Posterior vena cava (tissue), 2 donors: Measurements from ENCODE around the gene PAX3. TPM values are rescaled to one million over a fixed set of nuclear protein-coding genes. Genes with fewer than 3 reads are reported as not detected.
"Not testable (repeated sequence)": the region's sequence is repeated elsewhere in the genome, so short reads cannot be mapped to it uniquely, and the experiment has no call there.

ENCODE experiments used
- DNase-seq: peaks from one replicate; pipeline ENCODE4 v3.0.0-alpha.2; 2020; ENCODE audit warnings: low spot score
- intact Hi-C, 2 donors: fragments of 100-400 bp; cut with DNase I; formaldehyde crosslinking; loops; one replicate each; pipeline versions ENCODE4 v1.14.1 to v1.14.2; 2022 to 2023
- total RNA-seq, 2 donors: library from RNA; stranded (reverse); fragmentation: NEBNext Ultra II Directional; extraction: Animal tissue kit (Norgen Biotek cat#: 25700); gene quantifications; one replicate each; pipeline ENCODE4 v1.2.1, GENCODE V29; 2021
- donor health status: DM: yes; HTN: yes; CAD: no.
- donor health status: DM: yes; HTN: yes; CAD: no.

The PAX3 gene
- total RNA-seq, 2 donors from 2014 or later: 0.37 to 0.48 TPM

DNA sequence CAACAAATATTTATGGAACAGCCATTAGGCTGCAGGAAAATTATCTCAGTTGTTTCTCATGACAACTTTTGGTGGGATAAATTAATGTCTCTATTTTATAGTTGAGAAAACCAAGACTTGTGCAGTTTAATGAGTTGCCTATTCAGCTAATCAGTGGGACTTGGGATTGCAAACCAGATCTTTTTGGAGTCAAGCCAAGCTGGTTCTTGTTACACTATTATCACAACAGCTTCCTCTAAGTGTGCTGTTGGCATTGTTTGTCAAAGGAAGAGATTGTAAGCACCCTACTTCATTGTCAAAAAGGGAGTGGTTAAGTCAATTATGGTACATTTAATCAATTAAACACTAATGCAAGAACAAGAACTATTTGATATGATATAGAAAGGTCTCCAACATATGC is 119.2 kb downstream of the PAX3 start:
- intact Hi-C loops: no loop called here

DNA sequence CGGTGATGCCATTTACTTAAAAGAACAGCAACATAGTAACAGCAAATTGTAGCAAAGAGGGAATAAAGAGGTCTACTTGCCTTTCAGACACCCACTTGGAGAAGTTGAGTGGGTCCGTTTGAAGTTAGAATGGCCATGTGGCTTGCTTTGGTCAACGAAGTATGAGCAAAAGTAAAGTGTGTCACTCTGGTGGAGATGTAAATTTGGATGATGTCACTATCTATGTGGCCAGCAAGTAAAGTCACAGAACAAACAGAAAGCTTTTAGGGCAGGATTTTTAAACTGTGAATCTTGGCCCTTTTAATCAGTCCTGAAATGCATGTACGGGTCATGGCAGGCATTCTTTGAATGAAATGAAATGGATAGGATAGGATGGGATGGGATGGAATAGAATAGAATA is 120.3 kb downstream of the PAX3 start:
- intact Hi-C loops: no loop called here
- DNase-seq: no peak

More for the DNA sequence above, 119.2 kb downstream of the PAX3 start:
- no peak for DNase-seq

DNA sequence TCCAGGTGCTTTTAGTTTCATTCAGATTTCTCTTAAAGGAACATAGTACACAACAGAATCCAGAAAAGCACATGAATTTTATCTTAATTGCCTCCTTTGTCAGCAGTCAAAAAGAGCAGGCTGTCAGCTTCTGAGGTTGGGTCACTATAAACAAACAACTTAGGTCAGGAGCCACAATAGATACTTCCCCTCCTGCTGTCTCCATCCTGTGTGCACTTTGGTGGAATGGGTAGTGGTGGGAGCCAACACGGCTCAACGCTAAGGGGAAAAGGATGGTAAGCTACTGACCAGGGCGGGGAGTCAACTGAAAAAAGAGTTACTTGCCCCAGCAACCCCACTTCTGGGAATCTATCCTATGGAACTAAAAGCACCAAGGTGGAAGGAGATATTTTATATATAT is 121.9 kb downstream of the PAX3 start:
- intact Hi-C loops: no loop called here

DNA sequence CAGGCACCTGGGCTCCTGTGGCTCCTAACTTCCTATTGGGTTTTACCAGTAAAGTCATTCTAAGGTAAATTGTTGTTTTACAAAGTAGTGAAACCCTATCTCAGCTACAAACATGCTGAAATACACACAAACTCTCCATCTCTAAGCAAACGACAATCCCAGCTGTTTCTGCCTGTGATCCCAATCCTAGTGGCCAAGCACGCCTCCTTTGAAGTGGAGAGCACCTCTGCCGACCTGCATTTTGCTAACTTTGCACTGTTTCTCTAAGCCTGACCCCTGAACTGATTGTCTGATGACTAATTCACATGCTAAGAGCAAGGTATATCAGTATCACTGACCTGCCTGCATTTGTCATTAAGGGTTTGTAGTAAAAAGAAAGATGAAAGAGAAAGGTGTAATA is 124.3 kb downstream of the PAX3 start:
- DNase-seq: no peak
- intact Hi-C loops: no loop called here

More for the DNA sequence above, 121.9 kb downstream of the PAX3 start:
- no peak for DNase-seq

DNA sequence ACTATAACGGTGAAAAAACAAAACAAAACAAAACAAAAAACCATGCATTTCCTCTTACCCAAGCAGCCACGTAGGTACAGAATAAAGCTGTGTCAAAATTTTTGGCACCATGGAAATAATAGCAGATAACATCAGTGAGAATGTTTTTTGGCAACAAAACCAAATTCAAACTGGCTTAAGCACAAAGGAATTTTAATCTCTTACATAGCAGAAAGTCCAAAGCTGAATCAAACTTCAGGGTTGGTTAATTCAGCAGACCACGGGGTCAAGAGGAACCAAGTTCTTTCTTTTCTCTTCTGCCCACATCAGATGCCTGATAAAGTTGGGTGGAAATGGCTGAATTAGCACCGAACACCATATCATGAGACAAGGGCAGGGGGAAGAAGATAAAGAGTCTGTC is 129.5 kb downstream of the PAX3 start:
- intact Hi-C loops: no loop called here
- DNase-seq: no peak

DNA sequence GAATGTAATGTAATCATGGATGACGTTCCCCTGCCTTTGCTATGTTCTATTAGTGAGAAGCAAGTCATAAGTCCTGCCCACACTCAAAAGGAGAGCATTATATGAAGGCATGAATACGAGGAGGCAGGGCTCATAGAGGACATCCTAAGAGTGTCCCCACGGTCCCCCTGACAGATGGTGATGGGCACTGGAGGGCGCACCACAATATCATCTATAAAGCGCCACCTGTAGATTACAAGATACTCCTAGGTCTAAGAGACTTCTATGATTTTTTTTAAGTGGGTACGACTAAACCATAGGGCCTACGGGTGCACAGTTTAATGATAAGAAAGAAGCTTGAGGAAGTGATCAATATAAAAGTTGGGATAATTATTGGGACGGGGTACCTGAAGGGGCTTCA is 131.0 kb downstream of the PAX3 start:
- no peak for DNase-seq
- intact Hi-C loops: no loop called here

DNA sequence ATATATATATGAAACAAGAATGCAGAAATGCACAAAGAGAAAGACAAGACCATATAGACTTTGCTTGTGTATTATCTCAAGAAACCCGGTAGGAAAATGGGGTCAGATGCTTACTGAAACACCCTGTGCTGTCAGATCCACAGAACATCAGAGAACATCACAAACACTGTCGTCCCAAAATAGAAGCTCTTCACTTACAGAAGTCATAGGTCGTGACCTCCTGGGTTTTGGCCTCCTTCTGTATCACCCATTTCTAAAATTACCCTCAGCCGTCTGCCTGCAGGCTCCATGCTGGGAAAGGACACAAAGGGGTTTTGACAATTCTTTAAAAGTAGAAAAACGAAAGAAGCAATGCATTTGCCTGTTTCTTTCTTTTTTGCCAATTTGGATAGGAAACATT is 137.9 kb downstream of the PAX3 start:
- DNase-seq: no peak
- intact Hi-C loops: no loop called here

DNA sequence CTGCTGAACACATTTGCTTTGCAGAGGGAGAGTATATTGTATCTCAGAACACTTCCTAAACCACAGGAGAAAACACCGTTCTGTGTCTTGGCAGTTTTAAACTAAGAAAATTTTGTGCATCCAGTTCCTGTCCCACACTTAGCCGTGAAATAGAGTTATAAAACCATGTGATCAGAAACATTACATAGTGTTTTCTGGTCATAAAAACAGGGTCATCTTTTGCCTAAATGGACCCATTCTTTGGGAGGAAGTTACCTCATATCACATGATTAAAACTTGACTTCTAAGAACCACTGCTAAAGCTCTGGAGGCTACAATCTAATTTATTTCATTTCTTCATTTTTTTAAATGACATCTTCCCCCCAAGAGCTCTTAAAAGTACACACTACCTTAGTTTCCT is 138.7 kb downstream of the PAX3 start:
- intact Hi-C loops: no loop called here
- DNase-seq: no peak

DNA sequence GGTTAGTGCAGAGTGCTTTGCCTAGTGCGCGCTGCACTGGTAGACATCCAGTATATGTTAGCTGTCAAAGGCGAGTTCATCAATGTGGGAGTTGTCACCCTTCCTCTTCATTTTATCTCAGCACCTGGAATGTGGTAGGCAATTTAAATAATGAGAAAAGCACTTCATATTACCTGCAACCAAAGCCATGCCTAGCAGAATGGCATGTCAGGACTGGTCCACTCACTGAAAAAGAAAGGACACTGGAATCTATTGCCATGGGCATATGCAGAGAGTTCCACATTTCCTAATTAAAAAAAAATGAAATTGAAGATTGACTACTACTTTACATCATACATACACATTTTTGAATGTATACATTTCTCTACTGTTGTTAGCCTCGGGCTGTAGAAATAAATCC is 139.6 kb downstream of the PAX3 start:
- intact Hi-C loops: no loop called here
- no peak for DNase-seq

DNA sequence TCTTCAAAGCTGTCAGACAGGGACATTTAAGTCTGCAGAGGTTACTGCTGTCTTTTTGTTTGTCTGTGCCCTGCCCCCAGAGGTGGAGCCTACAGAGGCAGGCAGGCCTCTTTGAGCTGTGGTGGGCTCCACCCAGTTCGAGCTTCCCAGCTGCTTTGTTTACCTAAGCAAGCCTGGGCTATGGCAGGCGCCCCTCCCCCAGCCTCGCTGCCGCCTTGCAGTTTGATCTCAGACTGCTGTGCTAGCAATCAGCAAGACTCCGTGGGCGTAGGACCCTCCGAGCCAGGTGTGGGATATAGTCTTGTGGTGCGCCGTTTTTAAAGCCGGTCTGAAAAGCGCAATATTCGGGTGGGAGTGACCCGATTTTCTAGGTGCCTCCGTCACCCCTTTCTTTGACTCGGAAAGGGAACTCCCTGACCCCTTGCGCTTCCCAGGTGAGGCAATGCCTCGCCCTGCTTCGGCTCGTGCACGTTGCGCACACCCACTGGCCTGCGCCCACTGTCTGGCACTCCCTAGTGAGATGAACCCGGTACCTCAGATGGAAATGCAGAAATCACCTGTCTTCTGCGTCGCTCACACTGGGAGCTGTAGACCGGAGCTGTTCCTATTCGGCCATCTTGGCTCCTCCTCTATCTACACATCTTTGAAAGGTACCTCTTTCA is 143.7 kb downstream of the PAX3 start:
- intact Hi-C loops, DNase-seq: not testable (repeated sequence)

Other genes with a start within 250 kb of the PAX3 start
- gene SGPP2, start 125.5 kb upstream of the PAX3 start, total RNA-seq: not detected